GM12874 (cell line): ENCODE results near the gene GRM8.

Experiments
- TF ChIP-seq, protein P1 (sequence below): IDR thresholded peaks from 2 replicates; pipeline ENCODE4 v1.5.1; 2011; ENCODE audit warnings: low read depth, mild to moderate bottlenecking, control low read depth, low read length, moderate library complexity; ENCODE audit not compliant: insufficient read depth

The GRM8 gene

DNA sequence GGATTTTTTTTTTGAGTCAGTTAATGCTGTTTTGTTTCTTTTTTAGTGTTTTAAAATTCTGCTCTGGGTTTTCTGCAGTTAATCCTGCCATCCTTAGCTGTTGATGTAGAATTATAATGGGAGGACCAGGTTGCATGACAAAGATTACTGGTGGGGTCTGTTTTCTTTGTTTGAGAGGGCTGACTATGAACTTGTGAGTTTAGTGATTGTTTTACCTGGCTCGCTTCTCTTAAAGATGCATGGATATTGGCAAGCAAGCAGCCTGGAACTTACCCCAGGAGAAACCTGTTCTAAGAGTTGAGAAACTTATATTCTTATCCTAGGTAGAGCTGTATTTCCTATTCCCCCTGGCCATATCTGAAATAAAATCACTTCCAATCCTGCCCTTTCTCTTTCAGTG is 727.8 kb downstream of the GRM8 start:
- TF ChIP-seq, protein P1, sequence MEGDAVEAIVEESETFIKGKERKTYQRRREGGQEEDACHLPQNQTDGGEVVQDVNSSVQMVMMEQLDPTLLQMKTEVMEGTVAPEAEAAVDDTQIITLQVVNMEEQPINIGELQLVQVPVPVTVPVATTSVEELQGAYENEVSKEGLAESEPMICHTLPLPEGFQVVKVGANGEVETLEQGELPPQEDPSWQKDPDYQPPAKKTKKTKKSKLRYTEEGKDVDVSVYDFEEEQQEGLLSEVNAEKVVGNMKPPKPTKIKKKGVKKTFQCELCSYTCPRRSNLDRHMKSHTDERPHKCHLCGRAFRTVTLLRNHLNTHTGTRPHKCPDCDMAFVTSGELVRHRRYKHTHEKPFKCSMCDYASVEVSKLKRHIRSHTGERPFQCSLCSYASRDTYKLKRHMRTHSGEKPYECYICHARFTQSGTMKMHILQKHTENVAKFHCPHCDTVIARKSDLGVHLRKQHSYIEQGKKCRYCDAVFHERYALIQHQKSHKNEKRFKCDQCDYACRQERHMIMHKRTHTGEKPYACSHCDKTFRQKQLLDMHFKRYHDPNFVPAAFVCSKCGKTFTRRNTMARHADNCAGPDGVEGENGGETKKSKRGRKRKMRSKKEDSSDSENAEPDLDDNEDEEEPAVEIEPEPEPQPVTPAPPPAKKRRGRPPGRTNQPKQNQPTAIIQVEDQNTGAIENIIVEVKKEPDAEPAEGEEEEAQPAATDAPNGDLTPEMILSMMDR: no peak

GRCh38 chr7:126511046-126511445 is 741.7 kb downstream of the GRM8 start:
- TF ChIP-seq, protein P1: no peak

GRCh38 chr7:126501617-126502016 is 751.1 kb downstream of the GRM8 start:
- TF ChIP-seq, protein P1: no peak

DNA sequence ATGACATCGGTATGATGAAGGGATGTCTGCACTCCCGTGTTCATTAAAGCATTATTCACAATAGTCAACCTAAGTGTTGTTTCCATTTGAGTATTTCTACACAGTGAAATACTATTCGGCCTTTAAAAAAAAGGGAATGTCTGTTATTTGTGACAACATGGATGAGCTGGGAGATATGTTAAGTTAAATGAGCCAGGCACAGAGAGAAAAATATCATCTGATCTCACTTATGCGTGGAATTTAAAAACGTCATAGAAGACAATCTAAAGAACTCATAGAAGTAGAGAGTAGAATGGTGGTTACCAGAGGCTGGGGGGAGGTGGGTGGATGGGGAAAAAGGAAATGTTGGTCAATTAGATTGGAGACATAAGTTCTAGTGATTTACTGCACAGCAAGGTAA is 753.3 kb downstream of the GRM8 start:
- TF ChIP-seq, protein P1: no peak

- TF ChIP-seq, protein P1: no peak
Measured at GRCh38 chr7:126495733-126496132, 757.0 kb downstream of the GRM8 start.

- TF ChIP-seq, protein P1: no peak
Measured at GRCh38 chr7:126495001-126495400, 757.7 kb downstream of the GRM8 start.

DNA sequence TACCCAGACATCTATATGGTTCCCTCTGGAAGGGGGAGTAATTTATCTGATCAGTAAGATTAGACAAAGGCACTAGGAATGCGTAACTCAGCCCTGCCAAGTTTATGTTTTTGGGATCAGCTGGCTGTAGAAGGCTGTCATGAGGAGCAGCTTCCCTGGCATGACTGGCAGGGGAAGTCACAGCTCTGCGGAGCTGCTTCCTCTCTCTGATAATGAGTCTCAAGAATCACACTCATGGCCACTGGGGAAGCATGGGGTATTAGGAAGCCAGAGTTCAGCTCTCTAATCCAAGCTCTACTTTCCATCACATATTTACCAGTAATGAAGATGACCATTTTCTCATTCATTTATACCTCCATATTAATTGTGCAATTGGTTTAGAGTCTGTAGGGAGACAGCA is 758.9 kb downstream of the GRM8 start:
- TF ChIP-seq, protein P1: no peak

DNA sequence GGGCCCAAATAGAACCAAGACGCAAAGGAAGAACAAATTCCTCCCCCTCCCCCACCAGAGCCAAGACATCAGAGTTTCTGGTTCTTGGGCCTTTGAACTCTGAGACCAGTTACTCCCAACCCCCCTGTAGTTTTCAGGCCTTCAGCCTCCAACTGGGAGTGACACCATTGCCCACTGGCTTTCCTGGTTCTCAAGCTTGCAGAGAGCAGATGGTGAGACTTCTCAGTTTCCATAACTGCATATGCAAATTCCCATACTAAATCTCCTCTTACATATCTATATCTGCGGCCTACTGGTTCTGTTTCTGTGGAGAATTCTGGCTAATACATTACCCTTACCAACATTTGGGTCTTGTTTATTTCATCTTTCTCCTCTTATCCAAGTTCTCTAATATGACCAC is 762.9 kb downstream of the GRM8 start:
- TF ChIP-seq, protein P1: no peak
